Ammon's horn (tissue), 1 donor: ENCODE measurements around the gene PHGDH.

Source experiments
- DNase-seq: peaks from one replicate; pipeline ENCODE4 v3.0.0-alpha.2; 2016; ENCODE audit warnings: low spot score

PHGDH gene

GRCh38 chr1:119790451-119791198 is 78.9 kb downstream of the PHGDH start:
- DNase-seq = no peak

GRCh38 chr1:119791377-119791776 is 79.6 kb downstream of the PHGDH start:
- DNase-seq = no peak
